CD4-positive, alpha-beta T cell treated with Interleukin-6 at 100 ng/mL for 8 hours (primary cell): Measurements from ENCODE around the gene FAM83G.
"Not testable (repeated sequence)": the region's sequence is repeated elsewhere in the genome, so short reads cannot be mapped to it uniquely, and the experiment has no call there.

Experiments
- DNase-seq: peaks from one replicate; pipeline ENCODE4 v3.0.0-alpha.2; 2020; ENCODE audit warnings: mixed read lengths, low spot score

Gene FAM83G

GRCh38 chr17:18951941-18952842 is 52.4 kb downstream of the FAM83G start, which contains the start of gene SLC5A10:
SLC5A10 (plus strand) TSS chr17:18952165; CDS start chr17:18952206, 41 bp downstream.
- DNase-seq, result no peak

DNA sequence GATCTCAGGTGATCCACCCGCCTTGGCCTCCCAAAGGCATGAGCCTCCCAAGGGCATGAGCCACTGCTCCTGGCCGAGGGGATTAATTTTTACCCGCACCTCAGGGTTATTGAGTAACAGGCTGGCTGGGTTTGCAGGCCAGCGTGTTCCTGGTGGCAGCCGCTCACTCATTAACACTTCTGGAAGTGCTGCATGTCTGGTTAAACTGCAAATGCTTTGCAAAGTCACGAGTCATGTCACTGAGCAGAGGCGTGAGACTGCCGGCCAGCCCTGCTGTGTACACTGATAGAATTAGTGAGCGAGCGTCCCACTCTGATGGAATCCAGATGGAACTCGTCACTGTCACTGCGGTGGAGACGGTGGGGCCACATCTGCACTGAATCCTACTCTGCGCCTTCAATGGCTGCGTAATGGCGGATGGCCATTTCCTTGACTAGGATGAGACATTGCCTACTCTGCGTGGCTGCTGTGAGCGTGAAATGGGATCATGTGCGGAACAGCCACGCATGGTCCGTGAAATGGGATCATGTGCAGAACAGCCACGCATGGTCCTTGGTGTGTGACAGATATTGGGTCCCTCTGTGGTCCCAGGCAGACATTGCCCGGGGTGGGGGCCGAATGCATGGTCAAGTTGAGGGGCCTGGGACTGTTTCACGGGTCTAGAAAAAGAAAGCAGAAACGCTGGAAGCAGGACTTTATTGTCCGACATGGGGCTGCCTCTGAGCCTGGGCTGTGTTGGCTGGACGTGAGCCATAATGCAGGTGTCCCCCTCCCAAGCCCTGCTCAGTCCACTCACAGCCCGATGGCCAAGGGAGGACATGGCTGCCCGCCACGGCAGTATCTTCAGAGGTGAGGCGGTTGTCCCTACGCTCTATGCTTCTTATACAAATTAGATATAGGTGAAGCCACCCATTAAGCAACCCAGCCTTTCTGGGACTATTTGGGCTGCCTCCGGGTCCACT is 53.3 kb downstream of the FAM83G start:
- DNase-seq, result no peak

DNA sequence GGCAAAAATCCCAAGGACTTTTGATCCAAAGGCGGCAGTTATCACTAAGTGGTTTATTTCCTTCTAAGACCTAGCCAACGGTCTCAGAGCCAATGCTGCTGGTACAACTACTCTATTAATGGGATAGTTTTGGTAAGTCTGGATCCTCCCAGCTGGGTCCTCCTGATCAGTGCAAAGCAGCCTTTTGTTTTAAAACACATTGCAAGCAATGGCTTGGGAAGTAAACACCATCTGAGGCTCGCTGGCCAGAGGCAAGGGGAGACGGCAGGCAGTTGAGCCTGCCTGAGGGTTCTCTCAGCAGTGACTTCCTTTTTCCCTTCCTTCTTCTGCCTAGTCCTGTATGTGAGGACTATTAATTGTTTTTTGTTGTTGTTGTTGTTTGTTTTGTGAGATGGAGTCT is 54.2 kb downstream of the FAM83G start:
- no peak for DNase-seq

DNA sequence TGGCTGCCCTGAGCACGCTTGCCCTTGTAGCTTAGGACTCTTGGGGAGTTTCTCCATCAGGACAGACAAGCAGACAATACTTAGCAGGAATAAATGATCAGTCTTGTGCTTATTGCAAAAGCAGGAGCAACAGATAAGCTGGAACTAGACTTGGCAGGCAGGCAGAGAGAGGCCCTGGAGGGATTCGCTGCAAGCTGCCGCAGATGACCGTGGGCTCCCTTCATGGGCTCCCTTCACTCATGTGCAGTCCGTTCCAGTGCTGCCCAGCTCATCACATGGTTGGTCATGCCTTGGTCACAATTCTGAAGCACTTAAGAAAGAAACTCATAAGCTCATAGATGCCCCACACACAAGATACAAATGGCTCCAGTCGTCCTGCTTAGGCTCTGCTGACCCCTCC is 55.0 kb downstream of the FAM83G start:
- no peak for DNase-seq

DNA sequence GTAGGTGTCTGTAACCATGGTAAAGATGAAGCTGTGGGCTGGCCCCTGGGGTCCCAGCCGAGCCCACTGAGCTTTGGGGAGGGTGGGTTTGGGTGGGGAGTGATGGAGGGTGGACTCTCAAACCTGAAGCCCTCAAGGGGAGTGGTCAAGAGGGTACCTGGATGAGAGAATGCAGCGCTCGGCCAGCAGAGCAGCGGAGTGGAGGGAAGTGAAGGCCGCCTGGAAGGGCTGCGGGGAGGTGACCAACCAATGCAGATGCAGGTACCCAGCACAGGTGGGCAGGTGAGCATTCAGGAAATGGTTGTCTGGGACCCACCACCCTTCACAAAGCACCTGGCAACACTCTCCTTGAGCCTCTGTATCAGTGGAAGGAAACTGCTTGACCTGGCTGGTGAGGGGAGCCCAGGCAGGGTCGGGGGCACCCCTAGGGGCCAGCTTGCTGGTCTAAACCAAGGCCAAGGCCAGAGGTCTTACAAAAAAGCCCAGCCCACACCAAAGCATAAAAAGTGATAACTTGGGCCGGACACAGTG is 56.0 kb downstream of the FAM83G start:
- no peak for DNase-seq

- DNase-seq, result no peak
These were observed 56.7 kb downstream of the FAM83G start for GRCh38 chr17:18947866-18948265.

DNA sequence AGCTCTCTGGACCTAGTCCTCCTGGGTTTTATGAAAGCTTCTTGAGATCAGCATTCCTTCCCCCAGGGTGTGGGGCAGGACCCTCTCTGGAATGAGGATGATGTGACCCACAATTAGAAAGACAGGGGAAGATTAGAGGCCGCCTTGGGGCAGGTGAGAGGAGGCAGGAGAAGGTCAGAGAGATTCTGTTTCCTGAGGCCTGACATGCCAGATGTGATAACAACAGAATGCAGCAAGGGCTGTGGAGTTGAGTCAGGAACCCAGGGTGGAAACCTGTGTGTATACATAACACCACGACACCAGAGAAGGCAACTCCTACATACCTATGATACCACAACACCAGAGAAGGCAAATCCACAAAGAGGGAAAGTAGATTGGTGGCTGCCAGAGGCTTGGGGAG is 58.0 kb downstream of the FAM83G start:
- DNase-seq, result no peak

DNA sequence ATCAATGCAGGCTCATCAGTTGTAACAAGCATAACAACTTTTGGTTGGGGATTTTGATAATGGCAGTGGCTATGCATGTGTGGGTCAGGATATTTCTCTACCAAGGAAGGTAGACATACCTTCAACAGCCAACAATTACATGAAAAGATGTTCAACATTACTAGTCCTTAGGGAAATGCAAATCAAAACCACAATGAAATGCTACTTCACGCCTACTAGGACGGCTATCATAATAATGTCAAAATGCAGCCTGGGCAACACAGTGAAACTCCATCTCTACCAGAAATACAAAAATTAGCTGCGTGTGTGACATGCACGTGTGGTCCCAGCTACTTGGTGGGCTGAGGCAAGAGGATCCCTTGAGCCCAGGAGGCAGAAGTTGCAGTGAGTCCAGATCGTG is 59.9 kb downstream of the FAM83G start:
- no peak for DNase-seq

- no peak for DNase-seq
These were observed 65.9 kb downstream of the FAM83G start for GRCh38 chr17:18938692-18939023.

- DNase-seq, result no peak
These were observed 66.4 kb downstream of the FAM83G start for GRCh38 chr17:18937981-18938691.

GRCh38 chr17:18933102-18934058 is 71.2 kb downstream of the FAM83G start:
- DNase-seq, result no peak

DNA sequence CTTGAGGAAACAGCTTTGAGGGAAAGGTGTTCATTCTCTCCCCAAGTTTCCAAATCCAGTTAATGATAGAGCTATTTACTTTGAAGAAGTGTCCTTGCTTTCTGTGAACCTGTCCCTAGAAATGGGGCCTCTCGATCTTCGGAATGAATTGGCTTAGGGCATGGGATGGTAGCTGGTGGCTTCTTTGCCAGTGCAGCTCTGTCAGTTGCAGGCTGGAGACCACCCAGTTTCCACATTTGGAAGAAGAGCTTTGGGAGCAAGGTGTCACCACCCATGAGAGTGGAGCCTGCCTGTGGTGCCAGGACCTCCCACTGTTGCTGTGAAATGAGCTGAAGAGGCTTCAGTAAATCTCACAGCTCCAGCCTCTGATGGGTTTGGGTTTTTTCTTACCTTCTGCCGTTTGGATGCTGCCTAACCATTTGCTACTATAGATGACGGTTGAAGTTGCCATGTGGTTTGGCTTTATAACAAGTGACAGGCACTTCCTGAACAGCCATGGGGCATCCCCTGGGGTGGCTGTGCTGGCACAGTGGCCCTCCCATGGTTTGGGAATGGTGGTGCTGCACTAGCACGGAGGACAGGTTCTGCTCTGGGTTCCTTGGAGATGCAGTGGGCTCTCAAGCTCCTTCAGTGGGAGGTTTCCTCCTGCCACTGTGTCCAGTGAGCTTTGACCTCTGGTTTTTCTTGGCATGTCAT is 72.1 kb downstream of the FAM83G start:
- DNase-seq, result no peak

GRCh38 chr17:18928628-18929125 is 75.9 kb downstream of the FAM83G start:
- no peak for DNase-seq

GRCh38 chr17:18925187-18925586 is 79.4 kb downstream of the FAM83G start:
- DNase-seq, result no peak

DNA sequence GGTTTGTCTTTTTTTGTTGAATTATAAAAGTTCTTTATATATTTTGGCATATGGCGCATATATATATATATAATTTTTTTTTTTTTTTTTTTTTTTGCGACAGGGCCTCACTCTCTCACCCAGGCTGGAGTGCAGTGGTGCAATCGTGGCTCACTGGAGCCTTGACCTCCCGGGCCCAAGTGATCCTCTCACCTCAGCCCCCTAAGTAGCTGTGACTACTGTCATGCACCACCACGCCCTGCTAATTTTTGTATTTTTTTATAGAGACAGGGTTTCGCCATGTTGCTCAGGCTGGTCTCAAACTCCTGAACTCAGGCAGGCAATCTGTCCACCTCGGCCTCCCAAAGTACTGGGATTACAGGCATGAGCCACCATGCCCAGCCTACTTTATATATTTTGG is 82.0 kb downstream of the FAM83G start:
- not testable (repeated sequence) for DNase-seq

DNA sequence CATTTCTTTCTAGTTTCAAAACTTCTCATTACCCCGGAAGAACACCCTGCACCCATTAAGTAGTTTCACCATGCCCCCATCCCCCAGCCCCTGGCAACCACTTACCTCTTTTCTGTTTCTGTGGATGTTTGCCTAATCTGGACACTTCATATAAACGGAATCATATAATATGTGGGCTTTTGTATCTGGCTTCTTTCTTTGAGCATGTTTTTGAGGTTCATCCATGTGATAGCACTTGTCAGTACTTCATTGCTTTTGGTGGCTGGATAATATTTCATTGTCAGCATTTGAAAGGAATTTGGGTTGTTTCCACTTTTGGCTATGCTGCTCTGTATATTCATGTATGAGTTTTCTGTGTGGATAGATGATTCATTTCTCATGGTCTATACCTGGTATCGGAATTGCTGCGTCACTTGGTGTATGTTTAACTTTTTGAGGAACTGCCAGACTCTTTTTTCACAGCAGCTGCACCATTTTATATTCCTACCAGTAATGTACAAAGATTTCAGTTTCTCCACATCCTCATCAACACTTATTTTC is 82.6 kb downstream of the FAM83G start:
- no peak for DNase-seq

- no peak for DNase-seq
These were observed 83.1 kb downstream of the FAM83G start for GRCh38 chr17:18921485-18921884.

DNA sequence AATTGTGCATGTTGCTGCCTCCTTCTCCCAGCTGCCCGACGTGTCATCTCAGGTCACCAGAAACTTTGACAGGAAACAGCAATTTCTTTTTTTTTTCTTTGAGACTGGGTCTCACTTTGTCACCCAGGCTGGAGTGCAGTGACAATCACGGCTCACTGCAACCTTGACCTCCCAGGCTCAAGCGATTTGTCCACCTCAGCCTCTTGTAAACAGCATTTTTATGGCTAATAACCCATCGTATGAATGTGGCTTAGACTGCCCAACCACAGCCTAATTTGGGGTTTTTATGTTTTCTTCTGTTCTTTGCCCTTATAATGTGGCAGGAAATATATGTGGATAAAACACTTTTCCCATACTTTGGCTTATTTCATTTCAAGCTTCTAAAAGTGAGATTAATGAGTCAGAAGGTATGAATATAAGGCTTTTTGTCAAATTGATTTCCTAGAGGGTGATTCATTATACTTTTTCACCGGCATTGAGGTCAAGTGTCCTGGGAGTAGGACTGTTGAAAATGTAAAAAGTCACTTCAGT is 83.6 kb downstream of the FAM83G start:
- peak; percentile 11 for DNase-seq

GRCh38 chr17:18919963-18920362 is 84.6 kb downstream of the FAM83G start:
- DNase-seq, result no peak
